Embryonic facial prominence (tissue), 1 donor: ENCODE measurements around the gene KCNAB1.
"Not testable (repeated sequence)": the region's sequence is repeated elsewhere in the genome, so short reads cannot be mapped to it uniquely, and the experiment has no call there.

Experiments
- DNase-seq: peaks from one replicate; pipeline ENCODE4 v3.0.0-alpha.2; 2016; ENCODE audit errors: extremely low spot score

The KCNAB1 gene

DNA sequence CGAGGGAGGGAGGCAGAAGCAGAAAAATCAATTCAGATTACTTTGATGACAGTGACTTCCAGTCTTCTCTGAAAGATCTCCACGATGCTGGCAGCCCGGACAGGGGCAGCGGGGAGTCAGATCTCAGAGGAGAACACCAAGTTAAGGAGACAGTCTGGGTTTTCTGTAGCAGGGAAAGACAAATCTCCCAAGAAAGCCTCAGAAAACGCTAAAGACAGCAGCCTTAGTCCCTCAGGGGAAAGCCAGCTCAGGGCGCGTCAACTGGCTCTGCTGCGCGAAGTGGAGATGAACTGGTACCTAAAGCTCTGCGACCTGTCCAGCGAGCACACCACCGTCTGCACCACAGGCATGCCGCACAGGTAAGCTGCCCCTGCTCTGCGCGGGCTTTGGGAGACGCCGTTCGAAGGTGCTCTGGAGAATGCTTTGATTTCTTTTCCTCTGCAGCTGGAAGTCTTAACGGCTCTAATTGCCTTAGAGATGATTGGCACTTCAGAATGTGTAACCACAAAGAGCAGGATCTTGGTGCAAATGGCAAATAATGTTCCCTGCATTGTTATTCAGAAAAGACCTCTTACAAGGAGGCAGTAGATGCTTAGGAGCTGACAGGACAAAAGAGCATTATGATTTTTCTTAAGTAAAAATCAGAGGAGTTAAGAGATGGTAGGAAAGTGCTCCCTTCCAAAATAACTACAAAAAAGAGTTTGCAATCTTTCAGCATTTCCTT is at the start of gene KCNAB1:
Gene KCNAB1, plus strand, starts transcription at position 51 of the 724 bp plus-strand sequence.
- DNase-seq: no peak

DNA sequence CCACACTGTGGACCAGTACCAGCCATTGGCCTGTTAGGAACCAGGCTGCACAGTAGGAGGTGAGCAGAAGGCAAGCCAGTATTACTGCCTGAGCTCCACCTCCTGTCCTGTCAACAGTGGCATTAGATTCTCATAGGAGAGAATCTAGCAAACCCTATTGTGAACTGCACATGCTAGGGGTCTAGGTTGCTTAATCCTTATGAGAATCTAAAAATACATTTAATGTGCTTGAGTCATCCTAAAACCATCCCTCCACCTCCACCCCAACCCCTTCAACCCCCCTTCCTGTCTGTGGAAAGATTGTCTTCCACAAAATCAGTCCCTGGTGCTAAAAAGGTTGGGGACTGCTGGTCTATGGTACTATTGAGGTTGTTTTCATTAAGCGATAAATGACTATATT is 49.3 kb upstream of the KCNAB1 start:
- no peak for DNase-seq

DNA sequence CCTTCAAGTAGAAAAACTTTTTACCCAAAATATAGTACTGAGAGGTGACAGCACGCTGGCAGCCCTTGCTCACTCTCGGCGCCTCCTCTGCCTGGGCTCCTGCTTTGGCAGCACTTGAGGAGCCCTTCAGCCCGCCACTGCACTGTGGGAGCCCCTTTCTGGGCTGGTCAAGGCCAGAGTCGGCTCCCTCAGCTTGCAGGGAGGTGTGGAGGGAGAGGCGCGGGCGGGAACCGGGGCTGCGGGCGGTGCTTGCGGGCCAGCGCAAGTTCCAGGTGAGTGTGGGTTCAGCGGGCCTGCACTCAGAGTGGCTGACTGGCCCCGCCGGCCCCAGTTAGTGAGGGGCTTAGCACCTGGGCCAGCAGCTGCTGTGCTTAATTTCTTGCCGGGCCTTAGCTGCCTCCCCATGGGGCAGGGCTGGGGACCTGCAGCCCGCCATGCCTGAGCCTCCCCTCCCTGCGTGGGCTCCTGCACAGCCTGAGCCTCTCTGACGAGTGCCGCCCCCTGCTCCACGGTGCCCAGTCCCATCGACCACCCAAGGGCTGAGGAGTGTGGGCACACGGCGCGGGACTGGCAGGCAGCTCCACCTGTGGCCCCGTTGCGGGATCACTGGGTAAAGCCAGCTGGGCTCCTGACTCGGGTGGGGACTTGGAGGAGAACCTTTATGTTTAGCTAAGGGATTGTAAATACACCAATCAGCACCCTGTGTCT is 47.3 kb upstream of the KCNAB1 start:
- not testable (repeated sequence) for DNase-seq

DNA sequence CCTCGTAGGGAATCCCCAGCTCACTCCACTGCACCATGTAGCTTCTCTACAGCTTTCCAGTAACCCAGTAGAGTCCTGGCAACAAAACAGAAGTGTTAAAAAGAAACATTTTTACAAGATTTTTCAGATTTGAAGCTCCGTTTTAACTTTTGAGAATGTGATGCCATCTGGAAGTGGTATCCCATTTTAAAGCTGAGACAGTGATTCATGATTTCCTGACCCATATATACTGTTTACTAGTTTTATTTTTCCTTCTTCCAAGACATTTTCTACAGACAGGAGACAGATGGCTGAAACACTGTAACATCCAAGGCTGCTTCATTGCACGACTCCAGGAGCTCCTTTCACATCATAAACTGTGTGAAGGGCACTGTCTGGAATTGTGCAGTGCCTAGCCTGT is 30.3 kb upstream of the KCNAB1 start:
- DNase-seq: no peak

DNA sequence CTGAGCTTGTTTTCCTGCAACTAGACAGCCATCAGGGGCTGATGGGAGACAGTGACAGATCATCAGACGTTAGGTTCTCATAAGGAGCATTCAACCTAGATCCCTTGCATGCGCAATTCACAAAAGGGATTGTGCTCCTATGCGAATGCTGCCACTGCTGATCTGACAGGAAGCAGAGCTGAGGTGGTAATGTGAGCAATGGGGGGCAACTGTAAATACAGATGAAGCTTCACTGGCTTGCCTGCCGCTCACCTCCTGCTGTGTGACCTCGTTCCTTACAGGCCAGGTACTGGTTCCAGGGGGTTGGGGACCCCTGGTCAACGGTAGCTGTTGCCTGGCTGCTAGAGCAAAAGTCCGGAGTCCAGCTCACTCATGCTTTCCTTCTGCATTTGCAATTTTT is 26.4 kb upstream of the KCNAB1 start:
- DNase-seq: no peak

DNA sequence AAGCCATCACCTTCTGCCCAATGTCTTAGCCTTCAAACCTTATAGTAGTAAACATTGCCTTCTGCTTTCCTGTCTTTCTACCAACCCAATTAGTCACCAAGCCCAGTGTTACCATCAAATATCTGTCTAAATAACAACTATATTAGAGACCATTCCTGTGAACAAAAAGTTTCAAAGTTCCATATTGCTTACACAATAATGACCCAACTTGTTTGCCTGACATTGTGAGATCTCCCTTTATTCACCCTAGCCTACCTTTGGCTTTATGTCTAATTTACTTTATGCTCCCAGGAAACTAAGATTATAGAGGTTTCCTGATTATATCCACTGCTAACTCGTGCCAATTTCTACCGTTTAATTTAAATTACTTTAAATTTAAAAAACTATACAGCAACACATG is 26.0 kb upstream of the KCNAB1 start:
- DNase-seq: no peak

DNA sequence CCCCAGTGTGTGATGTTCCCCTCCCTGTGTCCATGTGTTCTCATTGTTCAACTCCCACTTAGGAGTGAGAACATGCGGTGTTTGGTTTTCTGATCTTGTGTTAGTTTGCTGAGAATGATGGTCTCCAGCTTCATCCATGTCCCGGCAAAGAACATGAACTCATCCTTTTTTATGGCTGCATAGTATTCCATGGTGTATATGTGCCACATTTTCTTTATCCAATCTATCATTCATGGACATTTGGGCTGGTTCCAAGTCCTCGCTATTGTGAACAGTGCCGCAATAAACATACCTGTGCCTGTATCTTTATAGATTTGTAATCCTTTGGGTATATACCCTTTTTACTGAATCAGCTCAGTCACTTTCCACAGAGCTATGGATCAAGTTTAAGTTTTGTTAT is 24.7 kb upstream of the KCNAB1 start:
- DNase-seq: not testable (repeated sequence)

DNA sequence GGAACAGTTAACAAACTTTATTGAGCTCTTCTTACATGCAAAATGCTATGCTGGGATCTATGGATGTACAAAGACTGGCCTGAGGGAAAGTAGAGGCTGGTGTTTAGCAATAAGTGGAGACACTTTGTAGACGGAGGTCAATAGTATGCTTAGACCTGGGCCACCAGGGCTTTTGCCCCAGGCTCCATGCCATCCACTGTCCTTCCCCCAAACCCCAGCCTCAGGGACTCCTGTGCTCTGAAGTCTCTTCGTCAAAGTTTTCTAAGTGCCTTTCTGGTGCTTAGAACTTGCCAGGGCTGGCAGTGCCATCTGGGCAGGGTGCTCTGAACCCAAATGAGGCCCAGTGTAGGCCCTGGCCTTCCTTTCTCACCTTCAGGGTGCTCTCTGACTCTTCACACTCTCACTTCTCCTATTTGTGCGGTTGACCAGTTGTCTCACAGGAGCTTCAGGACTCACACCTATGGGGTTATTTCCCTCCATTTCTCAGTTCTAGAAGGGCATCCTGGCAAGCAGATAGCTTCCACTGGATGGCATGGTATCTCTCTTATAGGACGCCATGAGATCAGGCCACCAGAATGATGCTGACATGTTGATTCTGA is 21.8 kb upstream of the KCNAB1 start:
- no peak for DNase-seq

DNA sequence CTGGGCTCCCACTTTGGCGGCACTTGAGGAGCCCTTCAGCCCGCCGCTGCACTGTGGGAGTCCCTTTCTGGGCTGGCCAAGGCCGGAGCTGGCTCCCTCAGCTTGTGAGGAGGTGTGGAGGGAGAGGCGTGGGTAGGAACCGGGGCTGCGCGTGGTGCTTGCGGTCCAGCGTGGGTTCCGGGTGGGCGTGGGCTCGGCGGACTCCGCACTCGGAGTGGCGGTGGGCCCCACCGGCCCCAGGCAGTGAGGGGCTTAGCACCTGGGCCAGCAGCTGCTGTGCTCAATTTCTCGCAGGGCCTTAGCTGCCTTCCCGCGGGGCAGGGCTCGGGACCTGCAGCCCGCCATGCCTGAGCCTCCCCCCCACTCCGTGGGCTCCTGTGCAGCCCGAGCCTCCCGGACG is 21.0 kb upstream of the KCNAB1 start:
- DNase-seq: not testable (repeated sequence)

DNA sequence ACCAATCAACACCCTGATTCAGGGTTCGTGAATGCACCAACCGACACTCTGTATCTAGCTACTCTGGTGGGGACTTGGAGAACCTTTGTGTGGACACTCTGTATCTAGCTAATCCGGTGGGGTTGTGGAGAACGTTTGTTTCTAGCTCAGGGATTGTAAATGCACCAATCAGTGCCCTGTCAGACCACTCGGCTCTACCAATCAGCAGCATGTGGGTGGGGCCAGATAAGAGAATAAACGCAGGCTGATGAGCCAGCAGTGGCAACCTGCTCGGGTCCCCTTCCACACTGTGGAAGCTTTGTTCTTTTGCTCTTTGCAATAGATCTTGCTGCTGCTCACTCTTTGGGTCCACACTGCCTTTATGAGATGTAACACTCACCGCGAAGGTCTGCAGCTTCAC is 20.4 kb upstream of the KCNAB1 start:
- not testable (repeated sequence) for DNase-seq

DNA sequence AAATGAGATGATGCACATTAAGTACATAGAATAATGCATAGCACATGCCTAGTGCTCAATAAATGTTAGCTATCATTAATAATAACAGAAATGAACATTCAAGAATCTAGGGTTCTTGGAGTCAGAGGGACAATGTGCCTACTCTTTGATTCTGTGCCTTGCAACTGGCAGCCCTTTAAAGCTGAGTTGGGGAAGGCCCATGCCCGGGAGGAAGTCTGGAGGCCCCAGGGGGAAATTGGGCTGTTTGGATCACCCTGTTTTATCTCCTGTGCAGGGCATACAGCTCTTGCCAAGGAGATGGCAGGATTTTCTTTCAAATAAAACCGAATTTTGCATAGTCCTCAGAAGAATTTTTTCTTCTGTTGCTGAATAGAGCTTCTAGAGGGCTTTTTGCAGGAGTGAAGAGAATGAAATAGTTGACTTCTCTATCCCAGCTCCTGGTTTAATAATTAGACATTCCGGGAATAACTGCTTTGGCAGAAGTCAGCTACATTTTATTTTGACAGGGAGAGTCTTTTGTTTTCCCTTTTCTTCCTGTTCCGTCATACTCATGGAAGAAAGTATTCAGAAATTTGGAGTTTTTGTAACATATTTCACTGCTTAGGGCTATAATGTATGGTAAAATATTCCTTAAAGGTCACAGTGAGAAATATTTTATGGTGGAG is 18.0 kb upstream of the KCNAB1 start:
- DNase-seq: no peak

DNA sequence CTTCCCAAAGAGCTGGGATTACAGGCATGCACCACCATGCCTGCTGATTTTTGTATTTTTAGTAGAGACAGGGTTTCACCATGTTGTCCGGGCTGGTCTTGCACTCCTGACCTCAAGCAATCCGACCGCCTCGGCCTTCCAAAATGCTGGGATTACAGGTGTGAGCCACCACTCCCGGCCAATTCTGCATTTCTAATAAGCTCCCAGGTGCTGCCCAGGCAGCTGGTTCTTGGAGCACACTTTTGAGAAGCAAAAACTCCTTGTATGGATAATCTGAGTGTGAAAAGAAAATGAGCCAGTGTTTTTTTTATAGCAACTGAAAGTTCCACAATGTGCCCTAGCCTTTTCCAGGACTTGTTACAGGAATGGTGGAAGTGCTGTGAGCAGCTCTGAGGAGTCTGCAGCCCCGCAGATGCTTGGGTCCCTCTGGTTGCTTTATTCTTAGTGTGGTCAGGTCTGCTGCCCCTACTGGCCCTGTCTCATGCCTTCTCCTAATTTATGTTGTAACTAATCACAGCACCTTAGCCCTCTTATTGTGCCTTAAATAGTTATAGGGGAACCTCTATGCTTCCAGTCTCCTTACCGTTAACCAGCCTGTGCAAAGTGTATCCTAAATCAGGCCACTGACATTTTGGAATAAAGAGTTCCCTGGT is 13.5 kb upstream of the KCNAB1 start:
- no peak for DNase-seq

DNA sequence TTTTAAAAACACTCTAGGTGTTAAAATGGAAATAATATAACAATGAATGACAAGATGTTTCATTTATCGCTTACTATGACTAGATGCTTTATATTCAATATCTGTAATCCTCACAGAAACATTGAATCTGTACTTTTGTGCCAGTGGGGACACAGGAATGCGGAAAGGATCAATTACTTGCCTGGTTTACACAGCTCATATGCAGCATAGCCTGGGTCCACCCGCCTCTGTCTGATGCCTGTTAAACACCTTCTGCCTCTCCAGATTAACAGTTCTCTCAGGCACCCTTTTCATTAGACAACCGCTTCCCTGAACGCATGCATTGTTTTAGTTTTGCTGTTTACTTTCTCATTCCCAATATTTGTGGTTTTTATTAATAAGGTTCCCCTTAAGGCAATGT is 12.9 kb upstream of the KCNAB1 start:
- DNase-seq: no peak

DNA sequence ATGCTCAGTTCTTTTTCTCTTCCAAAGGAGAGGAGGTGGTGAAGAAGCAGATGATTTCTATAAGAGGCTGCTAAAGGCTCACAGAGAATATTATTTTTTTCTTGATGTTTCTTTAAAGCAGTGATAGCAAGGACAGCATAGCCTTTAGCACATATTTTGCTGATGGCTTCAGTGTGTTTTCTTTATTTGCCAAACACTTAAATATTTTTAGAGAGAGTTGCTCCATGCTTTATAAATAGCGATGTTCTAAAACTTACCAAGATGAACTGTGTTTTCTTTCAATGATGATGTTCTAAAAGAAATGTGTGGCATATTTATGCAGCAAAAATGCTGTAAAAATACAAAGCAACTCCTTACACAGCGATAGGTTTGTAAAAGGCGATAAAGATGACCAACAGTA is 11.8 kb upstream of the KCNAB1 start:
- DNase-seq: no peak

DNA sequence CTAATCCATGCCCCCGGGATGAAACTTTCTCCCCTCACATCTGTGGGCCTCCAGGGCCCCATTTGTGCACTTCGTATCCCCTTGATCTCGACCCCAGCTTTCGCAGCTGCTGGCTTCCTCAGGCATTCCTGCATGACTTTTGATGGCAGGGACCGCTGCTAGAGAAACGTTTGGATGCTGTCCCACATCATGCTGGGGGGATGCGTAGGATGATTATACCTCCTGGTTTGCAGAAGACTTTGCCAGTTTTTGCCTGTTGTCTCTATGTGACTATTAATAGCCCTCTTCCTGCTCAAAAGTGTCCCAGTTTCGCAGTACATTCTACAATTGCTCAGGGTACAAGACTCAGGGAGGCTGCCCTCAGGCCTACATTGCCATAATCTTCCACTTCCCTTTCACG is 10.4 kb upstream of the KCNAB1 start:
- no peak for DNase-seq

DNA sequence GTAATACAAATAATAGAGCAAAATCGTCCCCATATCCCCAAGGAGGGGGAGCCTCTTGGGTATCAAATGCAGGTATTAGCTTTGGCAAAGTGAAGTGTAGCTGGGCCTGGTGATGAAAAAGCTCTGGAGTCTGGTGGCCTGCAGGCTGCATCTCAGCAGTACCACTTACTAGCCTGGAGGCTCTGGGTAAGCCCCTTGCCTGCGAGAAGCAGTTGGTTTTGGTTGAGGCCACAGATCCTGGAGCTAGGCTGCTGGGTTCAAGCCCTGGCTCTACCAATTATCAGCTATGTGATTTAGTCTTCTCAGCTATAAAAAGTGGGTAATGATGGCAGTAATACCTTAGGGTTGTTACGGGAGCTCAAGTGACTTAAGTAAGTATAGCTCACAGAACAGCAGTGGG is 6.1 kb downstream of the KCNAB1 start:
- no peak for DNase-seq

DNA sequence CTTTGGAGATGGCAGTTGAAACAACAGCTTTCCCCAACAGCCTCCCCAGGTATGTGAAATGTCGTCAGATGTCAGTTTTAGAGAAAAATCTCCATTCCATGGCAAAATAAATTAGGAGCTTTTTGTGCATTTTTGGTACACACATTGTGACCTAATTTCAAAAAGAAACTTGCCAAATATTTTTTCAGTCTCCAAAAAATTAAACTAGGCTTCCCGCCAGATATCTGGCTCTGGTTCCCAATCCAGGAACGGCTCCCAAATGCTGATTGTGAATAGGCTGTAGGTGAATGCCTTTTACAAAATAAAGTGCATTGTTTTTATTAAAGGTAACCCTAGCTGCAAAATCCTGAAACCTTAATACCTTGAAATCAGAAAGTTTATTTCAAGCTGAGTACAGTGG is 10.9 kb downstream of the KCNAB1 start:
- DNase-seq: no peak

DNA sequence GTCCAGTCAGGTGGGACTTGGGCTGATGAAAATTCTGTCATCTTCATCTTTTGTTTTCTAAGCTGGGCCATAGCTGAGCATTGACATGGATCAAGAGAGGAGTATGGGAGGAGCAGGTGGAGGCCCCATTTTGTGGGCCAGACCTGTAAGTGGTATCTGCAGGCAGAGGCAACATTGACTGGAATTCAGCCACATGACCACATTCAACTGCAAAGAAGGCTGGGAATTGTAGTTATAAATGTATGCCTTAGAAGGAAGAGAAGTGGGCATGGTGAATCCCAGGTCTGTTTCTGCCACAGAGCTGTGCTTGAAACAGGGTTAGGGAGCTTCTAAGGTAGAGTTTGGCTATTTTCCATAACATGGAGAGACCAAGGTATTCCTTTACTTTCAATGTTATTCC is 11.4 kb downstream of the KCNAB1 start:
- no peak for DNase-seq

DNA sequence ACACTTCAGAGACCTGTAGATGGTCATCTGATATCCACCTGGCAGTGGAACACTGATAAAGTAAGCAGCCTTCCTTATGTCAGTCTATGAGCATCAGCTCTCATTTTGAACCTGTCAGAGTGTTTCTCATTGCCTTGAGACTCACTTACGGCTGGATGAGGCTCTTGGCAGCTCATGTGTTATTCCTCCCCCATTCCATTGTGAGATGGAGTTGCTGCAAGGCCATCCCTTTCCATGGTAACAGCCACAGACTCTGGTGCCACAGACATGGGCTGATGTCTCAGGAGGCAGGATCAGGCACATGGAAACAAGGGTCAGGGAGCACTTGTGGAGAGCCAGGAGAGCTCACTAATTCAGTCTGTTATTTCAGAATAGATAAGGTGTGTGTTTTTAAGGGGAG is 11.9 kb downstream of the KCNAB1 start:
- no peak for DNase-seq

DNA sequence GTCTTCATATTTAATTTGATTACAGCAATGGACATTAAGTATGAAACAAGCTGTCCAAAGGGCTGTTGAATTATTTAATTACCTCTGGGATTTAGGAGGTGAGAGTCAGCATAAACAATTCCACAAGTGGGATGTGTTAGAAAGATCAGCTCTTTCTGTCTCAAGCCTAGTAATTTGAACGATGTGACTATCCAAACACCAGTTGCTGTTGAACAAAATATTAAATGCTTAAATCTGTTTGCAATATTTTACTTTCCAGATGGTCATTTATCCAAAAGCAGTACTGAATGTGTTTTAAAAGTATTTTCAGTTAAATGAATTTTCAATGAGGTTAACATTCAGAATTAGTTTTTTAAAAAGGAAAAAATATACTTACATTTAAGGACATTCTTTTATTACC is 12.7 kb downstream of the KCNAB1 start:
- no peak for DNase-seq

DNA sequence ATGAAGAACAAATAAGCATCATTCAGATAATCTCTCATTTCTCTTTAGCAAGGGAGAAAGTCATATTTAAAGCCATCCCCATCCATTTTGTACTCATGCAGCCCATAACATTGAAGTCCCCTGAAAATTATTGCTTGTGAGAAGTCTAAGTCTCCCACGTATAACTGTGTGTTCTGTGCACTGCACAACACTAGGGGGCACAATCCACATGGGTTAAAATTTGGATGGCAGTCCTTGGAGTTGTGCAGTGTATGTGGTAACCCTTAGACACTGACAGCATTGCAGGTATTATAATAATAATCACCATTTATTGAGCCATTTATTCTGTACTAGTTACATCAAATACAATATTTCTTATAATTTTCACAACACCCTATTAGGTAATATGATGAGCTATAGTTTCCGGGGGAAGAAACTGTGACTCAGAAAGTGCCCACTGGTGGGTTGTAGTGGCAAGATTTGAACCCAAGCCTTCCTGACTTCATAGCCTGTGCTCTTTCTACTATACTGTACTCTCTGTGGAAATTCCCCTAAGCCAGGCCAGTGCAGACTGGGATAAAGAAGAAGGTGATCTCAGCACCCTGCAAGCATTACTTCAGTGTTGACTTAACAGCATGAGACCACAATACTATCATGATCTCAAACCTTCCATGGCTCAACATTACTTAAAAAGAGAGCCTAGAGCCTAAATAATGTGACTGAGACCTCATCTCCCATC is 15.7 kb downstream of the KCNAB1 start:
- DNase-seq: no peak
